NB4 (cell line): ENCODE data around the gene ADCY5.

Source experiments
- DNase-seq: peaks from one replicate; pipeline ENCODE4 v3.0.0; 2010; ENCODE audit warnings: low read depth
- H3K4me3 ChIP-seq: one replicate; pipeline ENCODE4 v1.5.1; 2011; ENCODE audit warnings: mild to moderate bottlenecking, low read depth, low read length, moderate library complexity
- CTCF ChIP-seq: IDR thresholded peaks from one replicate; pipeline ENCODE4 v1.5.1; 2012; ENCODE audit warnings: low read depth, low read length
- MAX ChIP-seq: IDR thresholded peaks from 2 replicates; pipeline ENCODE4 v1.6.1; 2011; ENCODE audit warnings: low read depth, low read length
- MYC ChIP-seq: IDR thresholded peaks from 2 replicates; pipeline ENCODE4 v1.6.1; 2011; ENCODE audit warnings: low read depth, low read length
- POLR2A ChIP-seq: IDR thresholded peaks from 2 replicates; pipeline ENCODE4 v1.6.1; 2011; ENCODE audit warnings: mild to moderate bottlenecking; ENCODE audit not compliant: insufficient read length; ENCODE audit errors: extremely low read depth

Gene ADCY5

DNA sequence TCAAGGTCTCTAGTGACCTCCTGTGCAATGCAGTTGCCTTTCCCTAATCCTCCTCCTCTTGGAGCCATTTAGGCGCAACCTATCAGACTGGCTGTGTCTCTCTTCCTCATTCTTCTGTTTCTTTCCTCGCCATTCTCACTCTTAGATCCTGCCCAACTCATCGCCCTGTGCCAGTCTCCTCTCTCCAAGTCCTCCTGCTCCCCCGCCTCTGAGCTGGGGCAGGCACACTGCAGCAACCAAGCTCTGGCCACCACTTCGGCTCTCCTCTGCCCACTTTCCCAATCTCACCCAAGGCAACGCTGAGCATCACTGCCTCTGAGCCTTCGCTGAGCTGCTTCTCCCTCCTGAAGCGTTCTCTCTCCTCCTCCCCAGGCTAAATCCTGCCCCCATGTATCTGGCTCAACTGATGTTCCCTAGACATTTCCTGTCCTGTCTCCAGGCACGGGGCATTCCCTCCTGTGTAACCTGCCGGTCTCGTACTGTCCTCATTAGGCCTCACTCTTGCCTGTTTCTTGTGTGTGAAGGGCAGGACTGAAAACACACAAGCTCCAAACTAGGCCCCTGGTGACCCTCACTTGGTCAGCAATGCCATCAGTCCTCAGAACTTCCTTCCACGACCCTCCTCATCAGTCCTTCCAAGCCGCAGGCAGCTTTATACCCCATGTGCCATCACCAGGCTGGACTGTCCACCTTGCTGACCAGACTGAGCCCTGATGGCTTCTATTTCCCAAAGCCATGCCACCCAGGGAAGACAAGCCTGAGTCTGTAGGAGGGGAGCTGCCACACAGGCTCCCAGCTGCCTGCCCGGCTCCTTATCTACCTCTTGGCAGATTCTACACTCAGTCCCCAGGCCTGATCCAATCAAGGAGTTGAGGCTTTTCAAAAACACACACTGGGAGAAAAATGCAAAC, 161.6 kb downstream of the ADCY5 start:
- no peak overlapping the region for H3K4me3 ChIP-seq
- TF ChIP-seq POLR2A (no peak), CTCF (no peak), MYC (no peak), MAX (no peak)
- DNase-seq = no peak

DNA sequence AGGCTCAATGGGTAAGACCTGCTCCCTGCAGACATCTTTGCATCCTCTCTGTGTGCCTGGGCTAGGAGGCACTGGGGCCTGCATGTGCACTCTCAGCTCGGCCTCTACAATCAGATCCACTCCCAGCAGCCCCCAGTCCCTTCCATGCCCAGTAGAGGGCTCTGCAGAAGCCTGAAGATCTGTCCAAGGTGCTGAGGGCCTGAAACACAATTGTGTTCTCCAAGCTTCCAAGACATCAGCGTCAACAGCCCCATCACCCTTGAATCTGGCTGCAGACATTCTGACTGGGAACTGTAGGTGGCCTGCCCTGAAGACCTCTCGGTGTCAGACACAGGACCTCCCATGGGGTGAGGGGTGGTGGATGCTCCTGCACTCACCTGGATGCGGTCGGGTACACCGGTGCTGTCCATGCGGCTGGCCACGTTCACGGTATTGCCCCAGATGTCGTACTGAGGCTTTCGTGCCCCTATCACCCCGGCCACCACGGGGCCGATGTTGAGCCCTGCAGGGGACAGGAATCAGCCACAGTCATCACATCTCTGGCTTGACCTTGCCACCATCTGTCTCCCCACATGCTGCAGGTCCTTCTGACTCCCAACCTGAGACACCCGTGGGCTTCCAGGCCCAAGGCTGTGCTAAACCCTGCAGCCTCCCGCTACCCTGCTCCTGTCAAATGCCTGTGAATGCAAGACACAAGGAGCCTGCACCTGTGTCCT, 162.4 kb downstream of the ADCY5 start:
- DNase-seq = peak; percentile 68
- H3K4me3 ChIP-seq = no peak overlapping the region
- peak; percentile 96 for TF ChIP-seq CTCF
- no peak for TF ChIP-seq POLR2A

GRCh38 chr3:123285931-123286307, 163.0 kb downstream of the ADCY5 start:
- no peak for DNase-seq
- no peak overlapping the region for H3K4me3 ChIP-seq
- TF ChIP-seq MAX (no peak), CTCF (no peak), MYC (no peak)

DNA sequence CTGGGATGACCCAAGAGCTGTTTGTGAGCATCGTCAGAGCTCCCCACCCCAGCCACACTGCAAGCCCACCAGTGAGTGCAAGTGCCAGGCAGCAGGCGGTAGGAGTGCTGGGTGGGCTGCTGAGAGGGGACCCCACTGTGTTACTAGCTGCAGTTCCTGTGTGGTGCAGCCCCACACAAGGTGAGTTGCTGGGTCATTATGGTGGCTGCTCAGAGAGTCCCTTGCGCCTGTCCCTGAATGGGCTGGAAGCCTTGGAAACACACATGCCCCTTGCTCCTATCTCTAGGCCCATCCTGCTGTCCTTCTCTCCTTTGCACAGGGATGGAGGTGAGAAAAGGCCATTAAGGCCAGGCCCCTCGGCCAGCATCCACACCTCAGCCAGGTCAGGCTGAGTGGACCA, 163.4 kb downstream of the ADCY5 start:
- DNase-seq = no peak
- TF ChIP-seq CTCF (no peak), MYC (no peak), MAX (no peak), POLR2A (no peak)
- no peak overlapping the region for H3K4me3 ChIP-seq

GRCh38 chr3:123285066-123285465, 163.8 kb downstream of the ADCY5 start:
- no peak for DNase-seq
- H3K4me3 ChIP-seq = no peak overlapping the region
- TF ChIP-seq POLR2A = no peak
- no peak for TF ChIP-seq MYC
- TF ChIP-seq MAX = no peak
- TF ChIP-seq CTCF = no peak
